Activated T-cell treated with anti-CD3 and anti-CD28 coated beads, Interleukin-2, amount 50 U/mL, for 24 hours (primary cell): ENCODE data around the gene URM1.
A peak's percentile ranks its signal among the peaks of the same experiment; 100 is the strongest.
"Not testable (repeated sequence)": the region's sequence is repeated elsewhere in the genome, so short reads cannot be mapped to it uniquely, and the experiment has no call there.

Experiments
- DNase-seq: peaks from one replicate; pipeline ENCODE4 v3.0.0-alpha.2; 2020
- H3K27ac Mint-ChIP-seq: 2 replicates; pipeline ENCODE4 v1.8.0; 2020; ENCODE audit warnings: mild to moderate bottlenecking, mixed read lengths
- H3K27me3 Mint-ChIP-seq: 2 replicates; pipeline ENCODE4 v1.8.0; 2020; ENCODE audit warnings: mixed read lengths
- H3K36me3 Mint-ChIP-seq: 2 replicates; pipeline ENCODE4 v1.8.0; 2020; ENCODE audit warnings: low read depth, mixed read lengths
- H3K4me1 Mint-ChIP-seq: 2 replicates; pipeline ENCODE4 v1.8.0; 2020; ENCODE audit warnings: low read depth, mixed read lengths
- H3K4me3 Mint-ChIP-seq: 2 replicates; pipeline ENCODE4 v1.8.0; 2020; ENCODE audit warnings: mild to moderate bottlenecking, moderate library complexity, mixed read lengths
- H3K9me3 Mint-ChIP-seq: 2 replicates; pipeline ENCODE4 v1.8.0; 2020; ENCODE audit warnings: mixed read lengths

Gene URM1

GRCh38 chr9:128370752-128371629, at the start of gene URM1:
Gene URM1 (plus strand): TSS chr9:128371374. CDS start chr9:128371381, 7 bp downstream.
- DNase-seq, result peak; percentile 97
- no peaks in the 10 kb centered on the region for H3K27me3 Mint-ChIP-seq
- peaks cover 35% of the 10 kb centered on the region for H3K4me1 Mint-ChIP-seq
- peak within 1 kb of the TSS; percentile 99 for H3K4me3 Mint-ChIP-seq
- H3K9me3 Mint-ChIP-seq, result no peaks in the 10 kb centered on the region
- H3K27ac Mint-ChIP-seq, result peak within 1 kb of the TSS; percentile 97
- peaks cover 48% of the 10 kb centered on the region for H3K36me3 Mint-ChIP-seq

GRCh38 chr9:128321879-128322403, 49.2 kb upstream of the URM1 start:
- Mint-ChIP-seq H3K4me3 (peak overlapping the region; percentile 92), H3K4me1 (peaks cover 34% of the 10 kb centered on the region), H3K36me3 (peaks cover 78% of the 10 kb centered on the region), H3K27ac (peak overlapping the region; percentile 100), H3K9me3 (no peaks in the 10 kb centered on the region), H3K27me3 (no peaks in the 10 kb centered on the region)
- no peak for DNase-seq

- Mint-ChIP-seq H3K4me3 (peak within 1 kb of the TSS; percentile 92), H3K27me3 (no peaks in the 10 kb centered on the region), H3K27ac (peak within 1 kb of the TSS; percentile 100), H3K9me3 (no peaks in the 10 kb centered on the region), H3K36me3 (peaks cover 74% of the 10 kb centered on the region), H3K4me1 (peaks cover 34% of the 10 kb centered on the region)
- peak; percentile 93 for DNase-seq
Observed at GRCh38 chr9:128322404-128323211, 48.6 kb upstream of the URM1 start, which contains the start of the genes COQ4 and TRUB2. Gene COQ4 (plus strand): TSS chr9:128322839. CDS start chr9:128322859, 20 bp downstream. Gene TRUB2 (minus strand): TSS chr9:128322447. CDS start chr9:128322408, 39 bp downstream.

- no peak for DNase-seq
- peak overlapping the region; percentile 92 for H3K4me3 Mint-ChIP-seq
- H3K4me1 Mint-ChIP-seq, result peaks cover 34% of the 10 kb centered on the region
- no peaks in the 10 kb centered on the region for H3K27me3 Mint-ChIP-seq
- peak overlapping the region; percentile 100 for H3K27ac Mint-ChIP-seq
- H3K36me3 Mint-ChIP-seq, result peaks cover 75% of the 10 kb centered on the region
- H3K9me3 Mint-ChIP-seq, result no peaks in the 10 kb centered on the region
Observed at GRCh38 chr9:128323212-128323730, 47.9 kb upstream of the URM1 start.

GRCh38 chr9:128323791-128324190, 47.4 kb upstream of the URM1 start:
- Mint-ChIP-seq H3K9me3 (no peaks in the 10 kb centered on the region), H3K27me3 (no peaks in the 10 kb centered on the region), H3K36me3 (peaks cover 76% of the 10 kb centered on the region), H3K4me1 (peaks cover 34% of the 10 kb centered on the region), H3K27ac (peak overlapping the region; percentile 100), H3K4me3 (peak overlapping the region; percentile 92)
- DNase-seq, result no peak

- Mint-ChIP-seq H3K27ac (peak overlapping the region; percentile 100), H3K4me3 (peak overlapping the region; percentile 92), H3K9me3 (no peaks in the 10 kb centered on the region), H3K36me3 (peaks cover 76% of the 10 kb centered on the region), H3K4me1 (peaks cover 34% of the 10 kb centered on the region), H3K27me3 (no peaks in the 10 kb centered on the region)
- DNase-seq, result no peak
Observed at GRCh38 chr9:128324401-128324800, 46.8 kb upstream of the URM1 start.

GRCh38 chr9:128325629-128326028, 45.5 kb upstream of the URM1 start:
- no peaks in the 10 kb centered on the region for H3K9me3 Mint-ChIP-seq

GRCh38 chr9:128333451-128333869, 37.7 kb upstream of the URM1 start:
- no peak for DNase-seq
- Mint-ChIP-seq H3K36me3 (peaks cover 54% of the 10 kb centered on the region), H3K9me3 (no peaks in the 10 kb centered on the region), H3K27ac (peak overlapping the region; percentile 68), H3K4me1 (no peaks in the 10 kb centered on the region), H3K4me3 (no peak overlapping the region), H3K27me3 (no peaks in the 10 kb centered on the region)

More at GRCh38 chr9:128325629-128326028, 45.5 kb upstream of the URM1 start:
- no peak for DNase-seq
- Mint-ChIP-seq H3K27ac (peak overlapping the region; percentile 47), H3K27me3 (no peaks in the 10 kb centered on the region), H3K36me3 (peaks cover 72% of the 10 kb centered on the region), H3K4me1 (peaks cover 34% of the 10 kb centered on the region), H3K4me3 (no peak overlapping the region)

GRCh38 chr9:128335161-128335560, 36.0 kb upstream of the URM1 start:
- Mint-ChIP-seq H3K4me1 (peaks cover 6% of the 10 kb centered on the region), H3K4me3 (no peak overlapping the region), H3K27me3 (no peaks in the 10 kb centered on the region), H3K9me3 (no peaks in the 10 kb centered on the region), H3K36me3 (peaks cover 43% of the 10 kb centered on the region), H3K27ac (no peak overlapping the region)
- no peak for DNase-seq

GRCh38 chr9:128335914-128336313, 35.3 kb upstream of the URM1 start:
- H3K4me1 Mint-ChIP-seq, result peaks cover 6% of the 10 kb centered on the region

GRCh38 chr9:128337936-128338335, 33.2 kb upstream of the URM1 start:
- Mint-ChIP-seq H3K27ac (peak overlapping the region; percentile 57), H3K36me3 (peaks cover 38% of the 10 kb centered on the region), H3K4me1 (peaks cover 12% of the 10 kb centered on the region), H3K27me3 (no peaks in the 10 kb centered on the region), H3K4me3 (no peak overlapping the region), H3K9me3 (no peaks in the 10 kb centered on the region)
- no peak for DNase-seq

More at GRCh38 chr9:128335914-128336313, 35.3 kb upstream of the URM1 start:
- H3K27me3 Mint-ChIP-seq, result no peaks in the 10 kb centered on the region
- H3K4me3 Mint-ChIP-seq, result no peak overlapping the region
- no peaks in the 10 kb centered on the region for H3K9me3 Mint-ChIP-seq
- DNase-seq, result no peak
- peaks cover 42% of the 10 kb centered on the region for H3K36me3 Mint-ChIP-seq
- no peak overlapping the region for H3K27ac Mint-ChIP-seq

- H3K36me3 Mint-ChIP-seq, result peaks cover 38% of the 10 kb centered on the region
- H3K9me3 Mint-ChIP-seq, H3K27me3 Mint-ChIP-seq, DNase-seq: not testable (repeated sequence)
- peak overlapping the region; percentile 85 for H3K4me3 Mint-ChIP-seq
- peak overlapping the region; percentile 91 for H3K27ac Mint-ChIP-seq
- H3K4me1 Mint-ChIP-seq, result peaks cover 12% of the 10 kb centered on the region
Observed at GRCh38 chr9:128338852-128339614, 32.1 kb upstream of the URM1 start.

- Mint-ChIP-seq H3K4me1 (peaks cover 12% of the 10 kb centered on the region), H3K4me3 (peak within 1 kb of the TSS; percentile 85), H3K27ac (peak within 1 kb of the TSS; percentile 91), H3K9me3 (no peaks in the 10 kb centered on the region), H3K36me3 (peaks cover 40% of the 10 kb centered on the region), H3K27me3 (no peaks in the 10 kb centered on the region)
- peak; percentile 86 for DNase-seq
Observed at GRCh38 chr9:128339761-128340690, 31.1 kb upstream of the URM1 start, which contains the start of gene SLC27A4. Gene SLC27A4 (plus strand): TSS chr9:128340527. CDS start chr9:128343133, 2,606 bp downstream.
